Measurements from ENCODE around the gene LRRK1.

Gene LRRK1

DNA sequence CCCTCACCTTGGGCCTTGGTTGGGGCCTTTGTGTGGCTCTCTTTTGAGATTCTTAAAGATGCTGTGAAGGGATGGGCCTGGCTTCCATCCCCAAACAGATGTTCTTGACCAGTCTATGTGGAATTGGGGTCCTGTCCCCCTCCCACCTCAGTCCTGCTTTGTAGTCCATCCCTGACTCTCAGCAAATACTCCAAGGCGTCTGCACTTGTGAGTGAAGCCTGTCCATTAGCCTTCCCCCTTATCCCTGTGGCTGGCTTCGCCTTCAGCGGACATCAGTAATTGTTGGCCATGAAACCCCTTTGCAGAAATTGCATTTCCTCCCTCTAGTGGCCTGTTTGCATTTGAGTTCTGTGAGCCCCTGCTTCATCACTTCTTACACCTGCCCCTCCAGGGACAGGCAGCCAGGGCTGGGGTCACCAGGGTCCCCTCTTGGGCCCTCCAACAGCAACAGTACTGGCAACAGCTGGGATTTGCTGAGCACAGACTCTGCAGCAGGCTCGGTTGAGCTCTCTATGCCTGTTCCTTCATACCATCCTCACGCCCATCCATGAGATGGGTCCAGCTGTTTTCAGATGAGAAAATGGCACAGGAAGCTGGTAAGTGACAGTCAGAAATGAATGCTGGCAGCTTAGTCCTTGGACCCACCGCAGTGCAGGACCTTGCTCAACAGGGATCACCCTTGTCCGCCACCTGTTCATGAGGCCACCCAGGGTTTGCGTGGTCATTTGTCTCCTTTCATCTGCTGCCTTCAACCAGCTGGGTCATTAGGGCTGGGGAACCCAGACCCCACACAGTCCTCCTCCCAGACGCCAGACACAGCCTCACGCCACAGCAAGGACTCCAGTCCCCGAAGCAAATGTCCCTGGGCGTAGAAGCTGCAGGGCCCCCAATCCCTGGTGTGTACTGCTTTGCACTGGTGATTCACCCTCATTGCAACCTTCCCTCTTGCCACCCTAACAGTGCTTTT is 8.9 kb upstream of the LRRK1 start:
- DNase-seq (ENCODE audit: low spot score) = no peak

DNA sequence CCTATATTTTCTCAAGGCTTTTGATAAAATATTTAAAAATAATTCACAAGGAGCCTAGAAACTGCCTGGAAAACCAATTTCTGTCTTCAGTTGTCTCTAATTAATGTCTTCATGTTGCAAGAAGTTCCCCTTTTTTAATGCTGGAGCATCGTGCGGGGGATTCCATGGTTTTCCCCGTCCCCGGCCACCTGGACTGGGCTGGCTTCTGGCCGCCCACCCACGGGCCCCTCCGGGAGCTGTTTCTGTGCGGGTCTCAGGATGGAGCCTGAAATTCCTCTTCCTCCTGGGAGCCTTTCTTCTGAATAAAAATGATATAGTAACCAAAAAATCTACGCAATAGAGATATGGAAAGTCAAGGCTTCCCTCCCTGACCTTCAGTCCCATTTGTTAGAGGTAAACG is 8.1 kb upstream of the LRRK1 start:
- DNase-seq (ENCODE audit: low spot score) = no peak

DNA sequence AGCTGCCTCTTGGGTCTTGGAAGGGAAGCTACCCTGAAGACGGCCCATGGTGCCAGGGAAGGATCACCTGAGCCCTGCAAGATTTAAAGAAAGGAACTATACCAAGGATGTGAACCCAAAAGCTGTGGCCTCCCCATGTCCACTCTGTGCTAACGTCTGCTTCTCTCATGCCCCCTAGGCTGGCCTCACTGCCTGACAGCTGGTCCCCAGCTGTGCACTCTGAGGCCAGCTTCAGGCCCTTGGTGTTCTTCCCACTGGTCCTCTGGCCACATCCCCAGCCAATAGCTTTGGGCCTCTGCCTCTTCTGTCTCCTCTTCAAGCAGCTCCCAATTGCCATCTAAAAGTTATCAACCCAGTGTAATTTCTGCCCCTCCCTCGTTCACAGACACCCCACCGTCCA is 5.2 kb upstream of the LRRK1 start:
- no peak for DNase-seq (ENCODE audit: low spot score)

DNA sequence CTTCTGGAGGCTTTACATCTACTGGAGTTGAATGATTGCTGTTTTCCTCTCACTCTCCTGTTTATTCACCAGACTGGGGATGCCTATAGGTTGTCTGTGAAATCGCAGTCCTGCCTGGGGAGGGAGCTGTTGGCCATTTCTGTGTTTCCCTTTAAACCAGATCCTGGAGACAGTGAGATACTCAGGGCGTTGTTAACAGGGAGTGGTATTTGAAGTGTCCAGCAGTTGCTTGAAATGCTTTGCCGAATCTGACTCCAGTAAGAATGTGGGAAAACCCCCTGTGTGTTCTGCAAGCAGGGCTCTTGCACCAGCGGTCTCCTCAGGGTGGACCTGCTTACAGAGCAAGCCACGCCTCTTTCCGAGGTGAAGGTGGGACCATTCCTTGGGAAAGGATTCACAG is 4.3 kb upstream of the LRRK1 start:
- no peak for DNase-seq (ENCODE audit: low spot score)

DNA sequence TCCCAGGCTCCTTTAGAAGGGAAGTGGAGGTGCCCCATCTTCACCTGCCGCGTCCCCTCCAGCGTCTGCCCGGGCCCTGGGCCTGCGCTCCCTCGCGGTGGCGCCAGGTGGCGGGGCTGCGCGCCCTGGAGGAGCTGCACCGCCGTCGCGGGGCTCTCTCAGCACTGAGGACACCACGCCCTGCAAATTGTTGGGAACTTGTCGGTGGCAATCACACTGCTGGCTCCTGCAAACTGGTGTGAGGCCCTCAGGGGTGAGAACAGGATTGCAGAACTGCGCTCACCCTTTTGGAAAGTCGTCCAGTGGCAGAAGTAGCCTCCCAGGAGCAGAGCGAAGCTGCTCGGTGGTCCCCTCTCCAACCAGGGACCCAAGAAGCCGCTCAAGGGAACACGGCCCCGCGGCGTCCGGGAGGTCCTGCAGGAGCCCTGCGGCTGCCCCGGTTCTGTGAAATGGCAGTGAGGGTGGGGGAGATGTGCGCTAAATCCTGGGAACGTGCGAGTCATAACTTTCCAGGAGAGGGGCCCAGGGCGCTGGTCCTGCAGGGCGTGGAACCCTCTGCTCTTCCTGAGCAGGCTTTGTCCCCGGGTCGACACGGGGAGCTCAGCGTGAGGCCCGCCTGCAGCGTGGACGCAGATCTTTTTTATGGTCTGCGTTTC is 995 bp upstream of the LRRK1 start:
- DNase-seq (ENCODE audit: low spot score) = no peak

DNA sequence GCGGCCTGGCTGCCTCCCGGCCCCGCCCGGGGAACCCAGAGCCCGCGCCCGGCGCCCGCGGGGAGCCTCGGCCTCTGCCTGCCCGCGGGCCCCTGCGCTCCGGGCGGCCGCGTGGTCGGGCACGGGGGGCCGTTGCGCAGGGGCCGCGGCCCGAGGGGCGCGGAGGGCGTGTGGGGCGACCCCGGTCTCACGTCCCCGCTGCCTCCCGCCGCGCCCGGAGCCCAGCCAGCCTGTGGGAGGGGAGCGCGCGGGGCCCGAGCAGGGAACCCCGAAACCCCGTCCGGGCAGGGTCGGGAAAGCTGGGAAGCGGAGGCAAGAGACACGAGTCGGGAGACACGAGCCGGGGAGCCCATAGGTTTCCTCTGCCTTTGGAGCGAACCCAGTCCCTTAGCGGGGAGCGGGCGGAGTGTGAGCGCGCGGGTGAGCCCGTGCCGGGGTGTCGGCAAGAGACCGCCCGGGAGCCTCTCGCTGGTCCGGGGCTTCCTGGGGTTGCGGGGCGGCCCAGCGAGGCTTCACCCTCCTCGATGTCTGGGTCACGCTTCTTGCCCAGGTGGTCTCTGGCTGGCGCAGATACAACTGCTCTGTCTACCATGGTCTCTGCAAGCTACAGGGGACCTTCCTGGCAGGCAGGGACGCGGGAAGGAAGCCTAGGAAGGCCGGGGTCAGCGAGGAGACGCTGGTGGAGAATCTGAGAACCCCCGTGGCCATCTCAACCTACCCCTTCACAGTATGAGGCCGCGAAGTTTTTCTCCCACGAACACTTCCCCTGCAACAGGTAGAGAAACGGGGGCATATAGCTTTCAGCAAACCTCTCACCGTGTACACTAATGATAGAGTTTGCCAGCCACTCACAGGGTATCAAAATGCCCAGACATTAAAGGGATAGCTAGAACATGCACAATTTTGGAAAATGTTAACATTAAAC is 586 bp downstream of the LRRK1 start:
- DNase-seq (ENCODE audit: low spot score) = no peak

DNA sequence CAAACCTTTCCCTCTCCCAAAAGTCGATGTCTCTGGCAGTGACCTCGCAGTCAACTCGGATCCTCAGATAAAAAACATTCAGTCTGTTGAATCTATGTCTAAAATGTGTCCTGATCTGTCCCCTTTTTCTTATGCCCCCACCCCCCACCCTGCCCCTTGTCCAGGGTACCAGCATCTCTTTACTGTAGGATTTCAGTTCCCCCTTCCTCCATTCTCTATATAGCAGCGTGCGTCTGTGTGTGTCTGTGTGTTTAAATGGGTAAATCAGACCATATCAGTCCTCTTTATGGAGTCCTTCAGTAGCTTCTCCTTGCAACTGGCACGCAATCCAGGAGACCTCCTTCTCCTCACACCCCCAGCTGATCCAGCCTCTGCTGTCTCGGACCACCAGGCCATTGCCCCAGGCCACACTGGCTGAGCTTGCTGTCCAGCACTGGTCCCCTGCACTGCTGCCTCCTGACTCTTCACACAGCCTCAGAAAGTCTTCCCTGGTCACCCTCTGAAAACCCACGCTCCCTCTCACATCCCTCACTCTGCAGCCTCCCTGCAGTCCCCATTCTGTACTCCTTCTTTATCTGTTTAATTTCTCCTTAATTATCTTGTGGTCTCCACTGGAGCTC is 1.5 kb downstream of the LRRK1 start:
- no peak for DNase-seq (ENCODE audit: low spot score)

DNA sequence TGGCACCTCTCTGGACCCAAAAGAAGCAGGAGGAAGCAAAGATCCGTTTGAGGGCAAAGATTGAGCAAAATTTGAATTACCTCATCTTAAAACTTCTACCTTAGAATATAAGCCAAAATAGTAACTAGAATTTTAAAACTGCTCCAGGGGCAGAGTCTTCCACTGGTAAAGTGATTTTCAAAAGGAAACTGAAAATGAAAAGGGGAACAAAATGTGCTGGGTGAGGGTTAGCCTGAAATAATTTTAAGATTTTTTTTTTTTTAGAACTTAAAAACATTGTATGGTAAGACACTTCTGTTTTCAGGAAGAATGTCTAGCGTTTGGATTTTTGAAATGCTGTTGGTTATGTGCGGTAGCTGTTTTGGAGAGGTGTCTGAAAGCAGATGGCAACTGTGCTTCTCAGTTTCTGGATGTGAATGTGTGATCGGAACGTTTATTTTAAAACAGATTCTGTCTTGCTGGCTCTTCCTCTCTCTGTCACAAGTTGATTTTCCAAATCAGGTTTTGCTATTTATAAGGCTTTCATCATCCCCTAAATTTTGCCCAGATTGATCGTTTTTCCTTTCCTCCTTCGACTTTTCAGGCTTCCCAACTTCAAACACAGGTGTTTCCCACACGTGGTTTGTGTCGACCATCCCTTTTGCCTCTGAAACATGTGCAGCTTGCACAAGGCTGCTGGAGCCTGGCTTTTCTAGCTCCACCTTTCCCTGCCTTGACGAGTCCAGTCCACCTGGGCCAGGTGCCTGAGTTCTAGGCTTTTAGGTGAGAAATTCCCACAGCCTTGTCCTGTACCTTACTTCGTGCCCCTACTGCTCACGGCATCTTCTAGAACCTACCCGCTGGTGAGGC is 3.3 kb downstream of the LRRK1 start:
- no peak for DNase-seq (ENCODE audit: low spot score)

DNA sequence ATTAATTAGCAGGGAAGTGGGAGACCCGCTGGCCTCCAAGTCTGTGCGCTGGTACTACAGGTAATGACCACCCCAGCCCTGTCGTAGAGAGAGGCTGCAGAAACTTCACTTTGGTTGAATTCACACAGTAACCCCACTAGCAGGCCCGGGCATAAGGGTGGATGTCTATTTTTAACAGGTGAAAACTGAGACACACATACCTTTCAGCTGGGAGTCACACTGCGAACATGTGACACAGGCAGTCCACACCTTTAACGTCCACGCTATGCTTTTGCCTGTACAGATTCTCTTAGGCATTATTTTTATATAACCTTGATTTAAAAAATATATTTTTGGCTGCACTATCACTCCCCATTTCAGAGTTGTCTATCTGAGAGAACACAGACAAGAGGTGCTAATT is 3.9 kb downstream of the LRRK1 start:
- DNase-seq (ENCODE audit: low spot score) = no peak

DNA sequence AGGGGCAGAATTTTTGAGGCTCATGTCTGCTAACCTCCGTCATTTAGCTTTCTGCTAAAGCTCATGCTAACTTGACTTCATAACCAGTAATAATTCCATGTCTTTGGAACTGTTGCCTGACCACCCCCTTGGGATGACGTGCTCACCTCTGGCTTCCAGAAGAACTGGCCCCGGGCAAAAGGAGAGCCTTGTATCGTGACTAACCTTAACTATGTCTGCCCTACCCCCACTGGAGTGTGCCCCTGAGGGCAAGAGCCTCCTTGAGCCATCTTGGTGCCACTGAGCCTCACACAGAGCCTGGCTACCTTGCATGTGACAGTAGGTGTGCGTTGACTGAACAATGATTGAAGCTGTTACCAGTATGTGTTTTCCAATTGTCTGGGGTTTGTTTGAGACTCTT is 4.7 kb downstream of the LRRK1 start:
- DNase-seq (ENCODE audit: low spot score) = no peak

DNA sequence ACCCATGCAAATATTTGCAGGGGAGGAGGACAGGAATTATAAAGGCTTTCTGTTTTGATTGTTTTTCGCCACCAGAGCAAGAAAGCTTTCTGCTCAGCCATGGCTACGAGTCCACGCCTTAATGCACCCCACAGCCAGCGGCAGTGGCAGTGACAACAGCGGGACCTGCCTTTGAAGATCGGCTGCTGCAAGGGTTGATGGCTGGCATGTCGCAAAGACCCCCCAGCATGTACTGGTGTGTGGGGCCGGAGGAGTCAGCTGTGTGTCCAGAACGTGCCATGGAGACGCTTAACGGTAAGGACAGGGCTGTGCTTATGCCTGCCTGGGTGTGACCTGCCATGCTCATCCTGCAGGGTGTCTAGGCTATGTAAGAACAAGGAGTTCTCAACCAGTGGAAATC is 5.3 kb downstream of the LRRK1 start:
- DNase-seq (ENCODE audit: low spot score) = no peak

DNA sequence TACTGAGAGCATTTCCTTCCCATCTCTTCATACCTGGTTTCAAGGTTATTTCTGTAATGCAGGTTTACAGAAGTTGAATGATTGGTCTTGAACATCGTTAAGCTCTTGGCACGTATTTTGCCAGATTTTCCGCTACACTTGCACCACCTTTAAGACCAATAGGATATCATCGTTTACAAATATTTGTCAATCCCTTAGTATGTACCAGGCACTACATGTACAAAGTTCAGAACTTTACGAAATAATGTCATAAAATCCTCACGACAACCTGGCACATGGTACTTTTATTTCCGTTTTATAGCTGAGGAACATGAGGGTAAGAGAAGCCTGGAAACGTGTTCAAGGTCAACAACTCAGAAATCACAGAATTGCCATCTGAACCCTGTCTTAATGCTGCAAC is 6.3 kb downstream of the LRRK1 start:
- no peak for DNase-seq (ENCODE audit: low spot score)

DNA sequence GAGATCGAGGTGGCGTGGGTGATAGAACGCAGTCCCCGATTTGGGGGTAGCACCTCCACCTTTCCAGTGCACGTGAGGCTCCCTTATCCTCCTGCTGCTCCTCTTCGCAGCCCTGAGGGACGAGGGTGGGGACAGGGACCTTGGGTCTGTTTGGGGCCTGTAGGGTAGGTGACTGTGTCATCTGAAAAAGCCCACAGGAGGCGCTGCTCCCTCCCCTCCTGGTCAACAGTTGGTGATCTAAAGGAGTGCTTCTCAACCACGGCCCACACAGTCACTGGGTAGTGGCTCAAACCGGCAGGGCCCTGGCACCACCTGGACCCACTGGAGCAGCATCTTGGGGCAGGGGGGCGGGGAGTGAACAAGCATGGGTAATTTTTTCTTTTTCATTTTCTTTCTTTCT is 7.1 kb downstream of the LRRK1 start:
- DNase-seq (ENCODE audit: low spot score) = no peak

DNA sequence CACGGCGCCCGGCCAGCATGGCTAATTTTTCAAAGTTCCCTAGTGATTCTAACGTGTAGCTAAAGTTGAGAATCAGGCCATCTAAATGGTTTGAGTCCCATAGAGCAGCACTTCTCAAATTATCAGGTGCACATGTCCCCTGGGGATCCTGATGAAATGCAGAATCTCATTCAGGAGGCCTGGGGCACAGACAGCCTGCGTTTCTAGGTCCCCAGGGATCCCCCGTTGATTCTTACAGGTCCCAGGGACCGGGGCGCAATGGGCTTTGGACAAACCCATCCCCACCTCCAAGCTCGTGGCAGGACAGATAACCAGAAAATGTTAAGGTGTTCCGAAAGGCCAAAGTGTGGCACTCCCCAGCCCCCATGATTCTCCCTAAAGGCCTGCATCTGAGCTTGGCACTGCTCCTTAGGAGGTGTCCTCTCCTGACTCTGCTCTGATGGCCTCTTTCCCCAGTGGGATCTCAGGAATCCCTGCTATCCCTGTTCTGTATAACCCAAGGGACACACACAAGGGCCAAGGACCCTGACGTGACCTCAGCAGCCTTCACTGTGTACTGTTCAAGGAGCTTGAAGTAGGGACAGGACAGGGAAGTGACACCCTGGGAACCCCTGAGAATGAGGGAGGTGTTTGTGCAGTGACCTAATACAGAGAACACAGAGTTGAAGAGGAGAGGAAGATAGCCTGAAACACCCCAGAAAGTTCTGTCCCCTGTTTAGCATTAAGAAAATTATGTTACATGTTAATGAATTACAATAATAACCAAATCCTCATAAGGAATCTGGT is 8.0 kb downstream of the LRRK1 start:
- no peak for DNase-seq (ENCODE audit: low spot score)

DNA sequence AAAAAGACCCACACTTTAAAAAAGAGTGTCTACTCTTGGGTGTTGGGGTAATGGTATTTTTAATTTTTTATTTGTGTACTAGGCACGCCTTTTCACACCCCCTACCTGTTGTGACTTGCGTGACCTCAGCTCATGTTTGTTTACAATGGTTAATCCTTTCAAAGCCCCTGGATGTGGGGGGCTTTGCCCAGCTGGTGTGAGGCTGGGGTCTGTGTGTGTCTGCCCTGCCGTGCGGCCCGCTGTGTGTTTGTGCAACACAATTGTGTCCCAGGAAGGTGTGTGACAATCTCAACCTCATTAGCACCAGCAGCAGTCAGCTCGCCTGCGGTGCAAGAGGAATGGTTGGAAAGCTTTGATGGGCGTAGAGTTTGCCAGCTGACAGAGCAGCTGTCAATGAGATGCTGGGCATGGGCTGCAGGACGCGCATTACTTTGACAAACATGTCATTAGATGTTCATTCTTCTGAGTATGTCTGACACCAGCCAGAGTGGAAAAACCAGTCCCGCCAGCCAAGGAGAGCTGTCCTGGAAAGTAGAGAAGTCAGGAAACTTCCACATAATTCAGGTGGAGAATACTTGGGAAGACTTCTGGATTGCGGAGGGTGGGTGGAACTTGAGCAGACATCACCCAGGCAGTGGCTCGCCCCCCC is 9.6 kb downstream of the LRRK1 start:
- DNase-seq (ENCODE audit: low spot score) = no peak

DNA sequence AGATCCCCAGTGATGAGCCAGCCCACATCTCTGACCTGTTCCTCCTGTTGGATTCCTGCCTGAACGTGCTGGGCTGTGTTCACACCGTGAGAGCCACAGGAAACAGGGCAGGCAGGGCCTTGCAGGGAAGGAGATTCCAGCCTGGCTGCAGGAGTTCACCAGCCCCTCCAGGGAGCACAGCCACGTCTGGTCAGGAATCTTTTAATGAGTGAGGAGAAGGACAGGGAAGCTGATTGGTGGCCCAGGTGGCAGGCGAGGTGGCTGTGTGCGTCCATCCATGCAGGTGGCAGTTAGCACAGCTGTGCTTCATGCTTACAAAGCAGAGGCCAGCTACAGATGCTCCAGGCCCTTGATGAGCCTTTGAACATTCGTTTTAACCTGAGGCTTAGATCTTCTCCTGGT is 10.5 kb downstream of the LRRK1 start:
- DNase-seq (ENCODE audit: low spot score) = no peak

DNA sequence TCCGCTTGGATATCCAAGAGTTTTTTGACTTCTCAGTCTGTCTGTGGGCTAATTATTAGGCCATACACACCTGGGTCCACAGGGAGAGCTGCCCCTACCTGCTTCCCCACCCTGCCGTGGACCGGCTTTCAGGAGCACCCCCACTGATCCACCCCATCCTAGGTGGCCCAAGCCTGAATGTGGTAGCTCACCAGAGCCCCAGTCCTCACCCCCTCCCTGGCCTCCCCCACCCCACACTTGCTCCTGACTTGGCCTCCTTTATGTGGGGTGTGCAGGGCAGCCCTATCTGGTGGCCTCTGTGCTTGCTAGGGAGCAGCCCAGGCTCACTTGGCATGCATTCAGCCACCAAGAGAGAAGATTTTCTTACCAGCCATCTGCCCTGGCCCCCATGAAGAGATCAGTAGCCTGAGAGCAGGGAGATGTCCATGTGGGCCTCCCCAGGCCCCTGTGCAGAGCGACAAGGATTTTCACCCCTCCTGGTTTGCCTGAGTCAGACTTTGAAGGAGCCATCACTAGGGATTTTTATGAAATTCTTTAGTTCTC is 11.2 kb downstream of the LRRK1 start:
- DNase-seq (ENCODE audit: low spot score) = no peak

DNA sequence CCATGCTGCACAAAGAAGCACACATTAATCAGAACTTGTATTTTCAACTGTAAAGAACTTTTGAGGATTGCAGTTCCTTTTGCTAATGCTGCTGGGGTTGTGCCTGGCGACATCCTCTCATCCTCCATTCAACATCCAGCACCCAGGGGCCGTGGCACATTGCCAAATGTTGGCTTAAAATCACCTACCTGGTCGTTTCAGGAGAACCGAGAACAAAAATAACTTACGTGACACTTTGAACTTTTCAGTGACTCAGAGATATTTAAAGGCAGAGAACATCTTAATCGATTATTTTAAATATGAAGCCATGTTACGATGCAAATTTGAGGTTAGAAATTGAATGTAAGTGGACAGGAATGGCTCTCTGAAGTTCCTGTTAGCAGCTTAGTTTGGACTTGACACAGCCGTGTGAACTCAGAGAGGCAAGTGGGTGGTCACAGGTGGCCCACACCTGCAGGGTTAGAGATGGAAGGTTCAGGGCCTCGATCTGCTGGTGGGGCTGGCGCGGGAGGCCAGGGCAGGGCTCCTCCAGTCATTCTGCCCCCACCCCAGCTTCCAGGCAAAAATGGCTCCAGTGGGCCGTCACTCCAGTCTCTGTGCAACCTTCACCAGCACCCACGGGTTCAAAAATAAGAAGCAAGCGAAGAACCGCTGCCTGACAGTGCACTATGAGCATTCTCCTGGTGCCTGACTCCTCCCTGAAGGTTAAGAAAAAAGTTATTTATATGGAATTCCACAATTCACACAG is 12.2 kb downstream of the LRRK1 start:
- no peak for DNase-seq (ENCODE audit: low spot score)

Measured in hematopoietic multipotent progenitor cell treated with erythropoietin and hydrocortisone succinate and interleukin-3 and kit ligand, for 17 days (in vitro differentiated cells).